SK-N-SH treated with all-trans-retinoic acid at 6 μM for 48 hours (cell line): ENCODE results near the gene DYRK4.

Source experiments
- CSRNP3 ChIP-seq: fragments of 250-450 bp; sonication (Bioruptor Pico); IDR thresholded peaks from 2 replicates; pipeline ENCODE4 v1.5.1; 2021; ENCODE audit warnings: mild to moderate bottlenecking, moderate library complexity
- POU6F1 ChIP-seq: fragments of 250-450 bp; sonication (Bioruptor Pico); IDR thresholded peaks from 2 replicates; pipeline ENCODE4 v1.8.0; 2021; ENCODE audit warnings: low read depth, mild to moderate bottlenecking, moderate library complexity, borderline replicate concordance
- RARB ChIP-seq: fragments of 250-450 bp; sonication (Bioruptor Pico); IDR thresholded peaks from 2 replicates; pipeline ENCODE4 v1.8.0; 2021; ENCODE audit warnings: mild to moderate bottlenecking, moderate library complexity
- ZC3H10 ChIP-seq: fragments of 250-450 bp; sonication (Bioruptor Pico); IDR thresholded peaks from 2 replicates; pipeline ENCODE4 v1.5.1; 2021; ENCODE audit warnings: mild to moderate bottlenecking, moderate library complexity
- ZFP3 ChIP-seq: fragments of 250-450 bp; sonication (Bioruptor Pico); IDR thresholded peaks from 2 replicates; pipeline ENCODE4 v1.5.0; 2020; ENCODE audit warnings: mild to moderate bottlenecking, moderate library complexity

- no peak for TF ChIP-seq ZC3H10 (CRISPR knock-in tag)
- TF ChIP-seq ZFP3 (CRISPR knock-in tag): no peak
- TF ChIP-seq RARB (CRISPR knock-in tag): no peak
- no peak for TF ChIP-seq POU6F1 (CRISPR knock-in tag)
- no peak for TF ChIP-seq CSRNP3 (CRISPR knock-in tag)
These were observed 6.2 kb upstream of the DYRK4 start for GRCh38 chr12:4555804-4556203.
